Stimulated activated naive B cell treated with anti-CD40 and anti-IgM and Interleukin-4, amounts not matched to agents 10 μg/mL and 1 μg/mL and 100 μg/mL, for 72 hours (primary cell): ENCODE results near the gene GRB10.
A peak's percentile ranks its signal among the peaks of the same experiment; 100 is the strongest.
"Not testable (repeated sequence)": the region's sequence is repeated elsewhere in the genome, so short reads cannot be mapped to it uniquely, and the experiment has no call there.

Experiments
- ATAC-seq, 2 donors: fragments of 150-1000 bp; cut with Tn5 transposase; replicated peaks; 2 replicates each; pipeline ENCODE4 v1.10.0; 2021; ENCODE audit warnings: moderate library complexity in 1 of 2
- DNase-seq: peaks from one replicate; pipeline ENCODE4 v3.0.0; 2021
- H3K27ac Mint-ChIP-seq: one replicate; pipeline ENCODE4 v1.8.0; 2022; ENCODE audit warnings: mild to moderate bottlenecking, mixed read lengths
- H3K27me3 Mint-ChIP-seq, 2 donors: one replicate each; pipeline ENCODE4 v1.8.0; 2022; ENCODE audit warnings: mixed read lengths in 2 of 2
- H3K36me3 Mint-ChIP-seq, 2 donors: one replicate each; pipeline ENCODE4 v1.8.0; 2022; ENCODE audit warnings: mixed read lengths in 2 of 2, mild to moderate bottlenecking in 1 of 2
- H3K4me1 Mint-ChIP-seq, 2 donors: one replicate each; pipeline ENCODE4 v1.8.0; 2022; ENCODE audit warnings: mixed read lengths in 2 of 2, mild to moderate bottlenecking in 1 of 2
- H3K4me3 Mint-ChIP-seq, 2 donors: one replicate each; pipeline ENCODE4 v1.8.0; 2022; ENCODE audit warnings: mild to moderate bottlenecking in 2 of 2, mixed read lengths in 2 of 2, moderate library complexity in 1 of 2
- H3K9me3 Mint-ChIP-seq, 2 donors: one replicate each; pipeline ENCODE4 v1.8.0; 2022; ENCODE audit warnings: mixed read lengths in 2 of 2, mild to moderate bottlenecking in 1 of 2

The GRB10 gene

GRCh38 chr7:50779427-50779826 is 3.3 kb downstream of the GRB10 start:
- peaks cover 7 to 10% of the 10 kb centered on the region in 2 donors for H3K4me1 Mint-ChIP-seq
- H3K9me3 Mint-ChIP-seq, result peaks cover 0 to 5% of the 10 kb centered on the region in 2 donors
- DNase-seq (no peak), ATAC-seq (no peak)
- H3K27me3 Mint-ChIP-seq, result peaks cover 30% of the 10 kb centered on the region in 2 donors
- H3K36me3 Mint-ChIP-seq, result peaks cover 0 to 1% of the 10 kb centered on the region in 2 donors
- H3K4me3 Mint-ChIP-seq, result no peak overlapping the region
- H3K27ac Mint-ChIP-seq, result no peak overlapping the region

- H3K27ac Mint-ChIP-seq, result no peak overlapping the region
- ATAC-seq, result no peak
Measured at GRCh38 chr7:50778189-50778588, 4.5 kb downstream of the GRB10 start.

GRCh38 chr7:50775836-50776235 is 6.9 kb downstream of the GRB10 start:
- no peak overlapping the region for H3K4me3 Mint-ChIP-seq
- H3K4me1 Mint-ChIP-seq, result no peaks in the 10 kb centered on the region
- no peak overlapping the region for H3K27ac Mint-ChIP-seq
- DNase-seq, result no peak
- peaks cover 7 to 9% of the 10 kb centered on the region in 2 donors for H3K27me3 Mint-ChIP-seq
- peaks cover 6 to 13% of the 10 kb centered on the region in 2 donors for H3K9me3 Mint-ChIP-seq
- ATAC-seq, result no peak
- no peaks in the 10 kb centered on the region for H3K36me3 Mint-ChIP-seq

More at GRCh38 chr7:50778189-50778588, 4.5 kb downstream of the GRB10 start:
- no peak for DNase-seq
- peaks cover 18 to 19% of the 10 kb centered on the region in 2 donors for H3K27me3 Mint-ChIP-seq
- no peaks in the 10 kb centered on the region for H3K36me3 Mint-ChIP-seq
- peaks cover 3 to 6% of the 10 kb centered on the region in 2 donors for H3K9me3 Mint-ChIP-seq
- H3K4me3 Mint-ChIP-seq, result no peak overlapping the region
- H3K4me1 Mint-ChIP-seq, result peaks cover 4 to 5% of the 10 kb centered on the region in 2 donors

GRCh38 chr7:50775231-50775630 is 7.5 kb downstream of the GRB10 start:
- Mint-ChIP-seq H3K4me3 (no peak overlapping the region), H3K9me3 (peaks cover 6 to 13% of the 10 kb centered on the region in 2 donors), H3K36me3 (no peaks in the 10 kb centered on the region), H3K27me3 (peaks cover under 1 to 9% of the 10 kb centered on the region in 2 donors), H3K4me1 (no peaks in the 10 kb centered on the region), H3K27ac (no peak overlapping the region)
- ATAC-seq (no peak), DNase-seq (no peak)

GRCh38 chr7:50774319-50774718 is 8.4 kb downstream of the GRB10 start:
- Mint-ChIP-seq H3K27me3 (peaks cover 0 to 9% of the 10 kb centered on the region in 2 donors), H3K9me3 (peaks cover 6 to 13% of the 10 kb centered on the region in 2 donors), H3K4me1 (no peaks in the 10 kb centered on the region), H3K4me3 (no peak overlapping the region), H3K36me3 (no peaks in the 10 kb centered on the region), H3K27ac (no peak overlapping the region)
- DNase-seq (no peak), ATAC-seq (no peak)

- not testable (repeated sequence) for H3K36me3 Mint-ChIP-seq, H3K27me3 Mint-ChIP-seq, ATAC-seq, H3K27ac Mint-ChIP-seq, DNase-seq, H3K4me1 Mint-ChIP-seq, H3K4me3 Mint-ChIP-seq
- H3K9me3 Mint-ChIP-seq, result peaks cover 6 to 13% of the 10 kb centered on the region in 2 donors
Measured at GRCh38 chr7:50773071-50773470, 9.6 kb downstream of the GRB10 start.

GRCh38 chr7:50771120-50772002 is 11.3 kb downstream of the GRB10 start:
- no peak for DNase-seq
- no peak overlapping the region for H3K4me3 Mint-ChIP-seq
- peaks cover 0 to 4% of the 10 kb centered on the region in 2 donors for H3K27me3 Mint-ChIP-seq
- peaks cover 8 to 10% of the 10 kb centered on the region in 2 donors for H3K4me1 Mint-ChIP-seq
- peaks cover 3 to 13% of the 10 kb centered on the region in 2 donors for H3K9me3 Mint-ChIP-seq
- H3K27ac Mint-ChIP-seq, result no peak overlapping the region
- H3K36me3 Mint-ChIP-seq, result no peaks in the 10 kb centered on the region
- no peak for ATAC-seq

GRCh38 chr7:50768485-50769474 is 13.9 kb downstream of the GRB10 start:
- peaks cover 10 to 15% of the 10 kb centered on the region in 2 donors for H3K9me3 Mint-ChIP-seq
- H3K36me3 Mint-ChIP-seq, result no peaks in the 10 kb centered on the region
- peak; percentile 75 to 83 for ATAC-seq
- H3K27me3 Mint-ChIP-seq, result peaks cover 0 to 4% of the 10 kb centered on the region in 2 donors
- H3K27ac Mint-ChIP-seq, result no peak overlapping the region
- no peak overlapping the region for H3K4me3 Mint-ChIP-seq
- DNase-seq, result no peak
- peaks cover 8 to 10% of the 10 kb centered on the region in 2 donors for H3K4me1 Mint-ChIP-seq

GRCh38 chr7:50766849-50767207 is 15.9 kb downstream of the GRB10 start:
- no peak overlapping the region for H3K27ac Mint-ChIP-seq
- peaks cover 0 to 4% of the 10 kb centered on the region in 2 donors for H3K27me3 Mint-ChIP-seq
- no peak overlapping the region for H3K4me3 Mint-ChIP-seq
- peaks cover 8 to 11% of the 10 kb centered on the region in 2 donors for H3K4me1 Mint-ChIP-seq
- DNase-seq, result no peak
- no peaks in the 10 kb centered on the region for H3K36me3 Mint-ChIP-seq
- no peak for ATAC-seq
- H3K9me3 Mint-ChIP-seq, result peaks cover 5 to 10% of the 10 kb centered on the region in 2 donors

- no peak for DNase-seq
- H3K4me3 Mint-ChIP-seq, result no peak overlapping the region
- no peaks in the 10 kb centered on the region for H3K36me3 Mint-ChIP-seq
- no peak for ATAC-seq
- no peak overlapping the region for H3K27ac Mint-ChIP-seq
- H3K9me3 Mint-ChIP-seq, result peaks cover 5 to 10% of the 10 kb centered on the region in 2 donors
- peaks cover 10 to 16% of the 10 kb centered on the region in 2 donors for H3K4me1 Mint-ChIP-seq
- no peaks in the 10 kb centered on the region for H3K27me3 Mint-ChIP-seq
Measured at GRCh38 chr7:50766106-50766848, 16.4 kb downstream of the GRB10 start.

- peaks cover 3 to 8% of the 10 kb centered on the region in 2 donors for H3K4me1 Mint-ChIP-seq
- H3K36me3 Mint-ChIP-seq, result no peaks in the 10 kb centered on the region
- no peak overlapping the region for H3K4me3 Mint-ChIP-seq
- no peak for ATAC-seq
- no peak for DNase-seq
- no peaks in the 10 kb centered on the region for H3K27me3 Mint-ChIP-seq
- peaks cover 5 to 10% of the 10 kb centered on the region in 2 donors for H3K9me3 Mint-ChIP-seq
- H3K27ac Mint-ChIP-seq, result no peak overlapping the region
Measured at GRCh38 chr7:50762337-50762736, 20.4 kb downstream of the GRB10 start.

- no peaks in the 10 kb centered on the region for H3K27me3 Mint-ChIP-seq
- no peak overlapping the region for H3K4me3 Mint-ChIP-seq
- no peaks in the 10 kb centered on the region for H3K36me3 Mint-ChIP-seq
- peaks cover 3 to 8% of the 10 kb centered on the region in 2 donors for H3K4me1 Mint-ChIP-seq
- ATAC-seq (no peak), DNase-seq (no peak)
- peaks cover 5 to 10% of the 10 kb centered on the region in 2 donors for H3K9me3 Mint-ChIP-seq
- H3K27ac Mint-ChIP-seq, result no peak overlapping the region
Measured at GRCh38 chr7:50761713-50762112, 21.0 kb downstream of the GRB10 start.

- Mint-ChIP-seq H3K9me3 (no peaks in the 10 kb centered on the region), H3K36me3 (no peaks in the 10 kb centered on the region), H3K27me3 (no peaks in the 10 kb centered on the region), H3K4me3 (no peak overlapping the region), H3K27ac (no peak overlapping the region), H3K4me1 (peaks cover 3 to 8% of the 10 kb centered on the region in 2 donors)
- ATAC-seq (no peak), DNase-seq (no peak)
Measured at GRCh38 chr7:50757703-50758390, 24.8 kb downstream of the GRB10 start.
